ENCODE measurements around the gene GNB1L.

The GNB1L gene

GRCh38 chr22:19760058-19760950 lies 94.4 kb downstream of the GNB1L start, which contains the start of gene TBX1:
TBX1 (plus strand) TSS chr22:19760778; CDS start chr22:19760844, 66 bp downstream.
- no peak for DNase-seq

DNA sequence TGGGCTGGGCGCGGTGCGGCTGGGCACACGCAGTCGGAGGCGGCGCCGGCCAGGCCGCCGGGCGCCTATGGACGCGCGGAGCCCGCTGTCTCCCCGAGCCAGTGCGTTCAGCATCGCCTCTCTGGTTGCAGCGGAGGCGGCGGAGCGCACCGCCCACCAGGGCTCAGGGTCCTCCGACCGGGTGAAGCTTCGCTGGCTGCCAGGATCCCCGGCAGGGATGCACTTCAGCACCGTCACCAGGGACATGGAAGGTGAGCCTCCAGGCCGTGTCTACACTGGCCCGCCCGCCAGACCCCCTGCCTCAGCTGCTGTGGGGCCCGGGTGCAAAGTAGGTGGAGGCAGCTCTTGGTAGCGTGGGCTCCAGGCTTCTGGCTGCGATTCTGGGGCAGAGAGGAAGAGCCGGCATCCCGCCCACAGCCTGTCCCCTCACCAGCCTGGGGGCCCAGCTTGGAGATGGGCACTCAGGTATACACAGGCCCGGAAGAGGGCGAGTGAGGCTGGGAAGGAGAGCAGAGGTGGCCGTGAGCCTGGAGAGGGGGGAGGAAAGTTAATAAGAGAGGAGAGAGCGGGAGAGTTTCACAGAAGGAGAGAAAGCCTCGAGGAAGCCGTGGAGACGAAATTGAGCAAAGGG lies 95.1 kb downstream of the GNB1L start:
- no peak for DNase-seq

- no peak for DNase-seq
These were observed 95.7 kb downstream of the GNB1L start for GRCh38 chr22:19758896-19759426.

DNA sequence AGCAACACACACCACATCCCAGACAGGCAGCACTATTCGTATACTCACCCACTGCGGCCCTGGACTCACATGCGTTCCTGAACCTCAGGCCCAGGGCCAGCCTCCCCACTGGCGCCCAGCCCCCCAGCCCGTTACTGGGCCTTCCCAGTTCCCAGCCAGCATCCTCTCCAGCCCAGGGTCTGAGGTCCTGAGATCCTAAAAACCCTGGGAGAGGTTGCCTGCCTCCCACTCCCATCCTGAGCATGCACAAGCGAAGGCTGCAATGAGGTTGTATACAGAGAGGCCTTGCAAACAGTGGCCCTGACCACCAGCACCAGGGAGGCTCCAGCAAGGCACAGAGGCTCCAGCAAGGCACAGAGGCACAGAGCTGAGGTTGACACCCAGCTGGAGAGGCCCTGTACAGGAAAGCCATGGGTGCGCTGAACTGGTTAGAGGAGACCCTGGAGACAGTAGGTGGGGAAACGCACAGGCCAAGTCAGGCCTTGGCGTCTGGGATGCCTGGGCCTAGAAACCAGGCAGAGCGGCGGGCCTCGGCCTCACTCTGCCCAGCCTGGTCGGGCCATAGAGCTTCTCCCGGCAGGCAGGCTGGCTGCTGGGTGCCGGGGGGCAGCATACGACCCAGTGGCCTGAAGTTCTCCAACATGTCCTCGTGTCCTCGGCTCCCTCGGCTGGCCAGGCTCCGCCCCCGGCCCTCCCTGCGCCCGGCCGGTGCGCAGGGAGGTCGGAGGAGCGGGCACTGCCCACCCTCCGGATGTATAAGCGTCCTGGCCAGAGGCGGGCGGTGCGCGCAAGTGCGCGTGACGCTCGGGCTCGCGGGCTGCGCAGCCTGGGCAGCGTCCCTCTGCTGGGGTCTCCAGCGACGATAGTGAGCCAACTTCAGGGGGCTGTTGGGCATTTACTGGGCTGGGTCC lies 96.4 kb downstream of the GNB1L start:
- no peak for DNase-seq

DNA sequence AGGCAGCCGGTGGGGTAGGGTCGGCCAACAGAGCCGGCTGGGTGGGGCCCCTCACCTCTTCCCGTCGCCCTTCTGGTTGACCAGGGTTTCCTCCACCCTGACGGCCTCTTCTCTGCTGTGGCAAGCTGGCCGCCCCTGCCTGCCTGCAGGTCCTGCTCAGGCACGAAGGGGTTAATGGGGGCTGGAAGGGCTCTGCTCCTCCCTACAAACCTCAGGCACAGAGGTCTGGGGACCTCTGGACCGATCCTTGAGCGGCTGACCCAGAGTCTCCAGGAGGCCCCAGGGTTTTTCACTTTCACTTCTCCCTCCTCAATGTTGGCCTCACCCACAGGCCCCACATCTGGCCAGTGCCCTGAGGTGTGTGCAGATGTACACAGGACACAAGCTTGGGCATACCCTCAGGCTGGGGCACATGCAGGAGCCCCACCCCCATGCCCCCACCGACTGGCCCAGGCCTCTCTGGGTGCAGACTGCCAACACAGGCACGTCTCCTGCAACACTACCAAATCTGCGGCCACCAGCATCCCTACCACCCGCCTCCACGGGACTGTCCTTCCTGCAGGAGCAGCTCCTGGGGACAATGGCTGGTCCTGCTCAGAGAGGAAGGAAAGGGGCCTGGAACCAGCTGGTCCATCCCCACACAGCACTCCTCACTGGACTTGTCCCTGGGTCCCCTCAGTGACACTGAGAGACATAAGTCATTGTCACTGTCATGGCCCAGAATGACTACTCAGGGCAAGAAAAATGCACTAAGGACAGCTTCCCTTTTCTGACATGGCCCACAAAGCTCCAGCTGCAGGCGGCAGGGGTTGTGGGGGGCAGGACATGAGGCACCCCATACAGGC lies 97.3 kb downstream of the GNB1L start:
- no peak for DNase-seq

- DNase-seq: peak; percentile 37 to 63 (median 51)
These were observed 98.2 kb downstream of the GNB1L start for GRCh38 chr22:19756288-19757128.

DNA sequence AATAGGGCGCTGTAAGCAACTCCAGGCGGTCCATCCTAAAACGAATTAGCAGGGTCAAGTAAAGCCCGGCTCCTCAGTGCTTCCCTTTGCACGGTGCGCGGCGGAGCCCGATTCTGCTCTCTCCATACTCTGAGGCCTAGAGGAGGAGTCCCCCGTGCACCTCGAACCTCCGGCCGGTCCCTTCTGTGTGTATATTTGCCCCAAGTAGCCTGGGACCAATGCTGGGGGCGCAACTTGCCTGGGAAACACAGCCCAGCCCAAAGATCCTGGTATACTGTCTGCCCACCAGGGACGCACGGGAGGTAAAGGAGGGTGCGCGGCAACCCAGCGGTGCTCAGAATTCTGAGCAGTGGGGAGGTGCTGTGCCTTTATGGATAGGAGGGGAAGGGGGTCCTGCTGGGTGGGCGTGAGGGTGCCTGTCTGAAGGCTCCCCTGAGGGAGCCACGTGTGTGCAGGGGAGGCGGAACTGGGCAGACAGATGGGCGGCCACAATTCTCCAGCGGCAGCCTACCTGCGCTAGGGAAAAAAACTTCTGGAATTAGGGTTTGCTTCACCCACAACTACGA lies 98.9 kb downstream of the GNB1L start:
- no peak for DNase-seq

DNA sequence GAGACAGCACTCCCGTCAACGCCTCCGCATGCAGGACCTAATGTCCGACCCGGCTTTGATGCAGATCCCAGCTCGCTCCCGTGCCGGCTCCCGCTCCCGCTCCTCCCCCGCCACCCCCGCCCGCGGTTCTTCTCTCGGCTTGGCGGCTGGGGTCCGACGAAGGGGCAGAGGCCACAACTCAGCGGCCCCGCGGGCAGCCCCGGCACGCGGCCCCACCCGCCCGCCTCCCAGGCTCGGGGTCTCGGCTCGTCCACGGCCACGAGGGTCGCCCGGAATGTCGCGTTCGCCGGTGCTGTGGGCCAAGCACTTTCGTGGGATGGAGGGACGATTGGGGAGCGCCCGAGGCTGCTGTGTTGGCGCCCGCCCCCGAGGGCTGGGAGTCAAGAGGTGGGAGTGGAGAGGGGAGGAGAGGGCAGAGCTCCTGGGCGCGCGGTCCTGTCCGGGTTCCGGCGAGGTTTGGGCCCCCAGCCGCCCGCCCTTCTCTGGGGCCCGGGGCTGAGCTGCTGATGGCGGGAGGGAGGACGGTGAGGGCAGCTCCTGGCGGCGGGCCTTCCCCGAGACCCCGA lies 99.4 kb downstream of the GNB1L start:
- DNase-seq: no peak

- DNase-seq: no peak
These were observed 100.0 kb downstream of the GNB1L start for GRCh38 chr22:19754701-19755144.

- DNase-seq: no peak
These were observed 100.5 kb downstream of the GNB1L start for GRCh38 chr22:19753996-19754700.

GRCh38 chr22:19753090-19753842 lies 101.4 kb downstream of the GNB1L start:
- DNase-seq: no peak

DNA sequence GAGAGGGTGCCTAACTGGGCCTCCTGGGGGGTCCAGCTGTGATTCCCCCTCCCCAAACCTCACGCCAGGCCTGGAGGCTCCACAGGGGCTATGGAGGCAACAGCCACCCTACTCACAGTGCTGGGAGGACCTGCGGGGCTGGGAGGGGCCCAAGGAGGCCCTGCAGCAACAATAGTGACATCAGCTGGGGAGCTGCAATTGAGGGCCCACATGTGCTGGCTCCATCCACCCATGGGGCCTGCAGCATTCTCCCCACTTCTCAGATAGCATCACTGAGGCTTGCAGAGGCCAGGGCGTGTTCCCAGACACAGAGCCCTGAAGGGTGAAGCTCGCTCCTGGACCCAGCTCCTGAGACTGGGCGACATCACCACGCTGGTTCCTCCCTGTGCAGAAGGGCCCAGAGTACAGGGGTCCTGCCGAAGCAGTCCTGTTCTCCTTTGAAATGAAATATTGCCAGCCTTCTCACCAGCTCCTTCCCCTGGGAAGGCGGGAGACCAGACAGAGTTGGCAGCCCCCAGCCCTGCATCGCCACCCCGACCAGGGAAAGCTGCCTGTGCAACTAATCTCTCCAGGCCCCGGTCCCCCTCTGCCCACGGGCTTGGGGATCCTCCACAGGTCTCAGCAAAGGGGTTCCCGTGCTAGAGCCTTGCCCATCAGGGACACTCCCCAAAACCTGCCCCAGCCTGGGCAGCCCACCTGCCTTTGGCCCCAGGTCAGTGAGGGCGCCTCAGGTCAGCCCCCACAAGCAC lies 103.0 kb downstream of the GNB1L start:
- no peak for DNase-seq

GRCh38 chr22:19750507-19751490 lies 103.9 kb downstream of the GNB1L start:
- DNase-seq: no peak

DNA sequence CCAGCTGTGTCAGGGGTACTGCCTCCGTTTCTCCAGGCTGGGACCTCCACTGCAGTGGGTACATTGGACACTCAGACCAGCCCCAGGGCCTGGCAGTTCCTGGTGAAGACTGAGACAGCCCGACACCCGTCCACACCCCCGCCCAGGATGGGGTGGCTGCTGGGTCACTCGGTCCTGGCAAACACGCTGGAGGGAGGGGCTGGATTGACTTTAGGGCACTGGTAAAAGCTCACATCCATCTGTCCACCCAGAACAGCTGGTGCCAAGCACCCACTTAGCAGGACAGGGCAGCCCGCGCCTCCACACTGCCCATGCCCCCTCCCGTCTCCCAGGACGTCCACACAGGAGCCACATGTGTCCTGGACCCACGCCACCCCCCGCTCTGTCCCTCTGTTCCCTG lies 104.8 kb downstream of the GNB1L start:
- DNase-seq: no peak

- no peak for DNase-seq
These were observed 105.5 kb downstream of the GNB1L start for GRCh38 chr22:19748991-19749664.

- no peak for DNase-seq
These were observed 106.5 kb downstream of the GNB1L start for GRCh38 chr22:19748139-19748538.
